NCI-H510A treated with DMSO at 0.1 percent for 48 hours (cell line): ENCODE measurements around the gene IFNA2.
"Not testable (repeated sequence)": the region's sequence is repeated elsewhere in the genome, so short reads cannot be mapped to it uniquely, and the experiment has no call there.

ENCODE experiments used
- DNase-seq: peaks from one replicate; lab custom pipeline; 2025; lab: John Stamatoyannopoulos, UW

The IFNA2 gene

DNA sequence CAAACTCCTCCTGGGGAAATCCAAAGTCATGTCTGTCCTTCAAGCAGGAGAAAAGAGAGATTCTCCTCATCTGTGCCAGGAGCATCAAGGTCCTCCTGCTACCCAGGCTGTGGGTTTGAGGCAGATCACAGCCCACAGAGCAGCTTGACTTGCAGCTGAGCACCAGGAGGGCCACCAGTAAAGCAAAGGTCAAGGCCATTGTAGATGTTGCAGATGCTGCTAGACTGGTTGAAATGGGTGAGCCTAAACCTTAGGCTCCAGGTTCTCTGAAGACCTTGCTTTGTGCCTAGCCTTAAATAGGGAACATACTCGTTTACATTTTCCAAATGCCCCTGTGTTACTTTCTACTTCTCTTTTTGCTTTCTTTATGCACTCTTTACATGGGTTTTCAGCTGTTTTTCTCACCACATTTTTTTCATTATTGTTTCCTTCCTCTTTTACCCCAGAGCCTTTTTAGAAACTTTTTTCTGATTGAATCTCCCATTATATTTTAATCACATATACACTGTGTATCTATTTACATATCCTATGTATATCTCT lies at the start of gene IFNA2:
TSS of gene IFNA2 (minus strand) at position 268 of the 540 bp plus-strand sequence. CDS start at position 199, 69 bp downstream.
- DNase-seq = no peak

GRCh38 chr9:21435015-21435383 lies 49.8 kb upstream of the IFNA2 start:
- not testable (repeated sequence) for DNase-seq

DNA sequence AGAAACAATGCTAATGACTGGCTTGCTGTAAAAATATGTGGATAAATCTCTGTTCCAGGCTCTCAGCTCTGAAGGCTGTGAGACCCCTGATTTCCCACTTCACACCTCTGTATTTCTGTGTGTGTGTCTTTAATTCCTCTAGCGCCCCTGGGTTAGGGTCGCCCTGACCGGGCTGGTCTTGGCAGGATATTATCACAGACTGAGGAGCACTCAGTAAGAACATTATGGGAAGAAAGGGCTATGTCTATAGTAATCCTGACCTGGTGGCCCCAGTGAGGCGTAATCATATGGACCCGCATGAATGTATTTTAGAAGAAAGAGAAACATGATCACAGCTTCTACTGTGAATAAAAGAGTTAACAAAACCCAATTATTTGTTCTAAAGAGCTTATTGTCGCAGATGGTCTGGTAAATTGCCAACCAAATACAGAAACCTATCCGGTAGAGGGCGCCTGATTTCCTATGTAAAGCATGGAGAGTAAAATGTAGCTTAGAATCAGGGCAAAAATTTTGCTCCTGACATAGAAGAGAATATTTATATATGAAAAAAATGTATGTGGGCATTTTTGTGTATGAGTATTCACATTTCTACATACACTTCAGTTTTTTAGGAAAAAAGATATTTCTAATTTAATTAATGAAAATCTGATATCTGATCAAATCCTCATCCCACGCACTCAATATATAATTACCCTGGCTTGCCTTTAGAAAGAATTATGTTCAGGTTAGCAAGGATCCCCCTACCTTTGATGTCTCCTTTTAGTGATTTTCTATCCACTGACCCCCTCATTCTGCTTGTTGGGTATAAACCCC lies 49.2 kb upstream of the IFNA2 start:
- DNase-seq = peak; percentile 2

DNA sequence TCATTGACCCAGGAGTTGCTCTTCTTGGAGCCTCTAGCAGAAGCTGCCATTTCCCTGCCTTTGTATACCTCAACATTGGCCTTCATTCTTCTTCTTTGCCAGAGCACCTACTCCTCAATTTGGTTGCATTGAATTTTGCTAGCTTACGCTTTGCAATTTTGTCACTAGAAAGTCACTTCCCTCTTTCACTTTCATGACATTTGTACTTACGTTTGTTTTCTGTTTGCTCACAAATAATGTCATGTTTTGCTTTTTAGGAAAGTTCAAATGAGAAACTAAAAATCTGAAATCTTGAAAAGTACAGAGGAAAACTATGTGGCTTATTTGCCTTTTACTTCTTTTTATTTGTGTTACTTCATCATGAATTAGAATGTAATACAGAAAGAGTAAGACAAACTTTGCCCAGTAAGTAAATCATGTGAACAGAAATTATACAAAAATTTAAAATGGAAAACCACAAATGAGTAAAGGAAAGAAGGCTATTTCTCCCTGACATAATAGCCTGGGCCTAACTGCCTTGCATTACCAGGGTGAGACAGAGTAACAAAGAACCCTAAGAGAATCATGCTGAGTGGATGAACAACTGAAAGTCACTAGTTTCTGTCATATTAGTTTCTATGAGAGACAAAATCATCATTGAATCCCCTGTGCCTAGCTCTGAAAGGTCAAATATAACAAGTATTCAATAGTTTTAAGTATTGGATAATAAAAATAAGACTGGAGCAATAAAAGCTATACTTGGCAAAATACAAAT lies 47.7 kb upstream of the IFNA2 start:
- no peak for DNase-seq

DNA sequence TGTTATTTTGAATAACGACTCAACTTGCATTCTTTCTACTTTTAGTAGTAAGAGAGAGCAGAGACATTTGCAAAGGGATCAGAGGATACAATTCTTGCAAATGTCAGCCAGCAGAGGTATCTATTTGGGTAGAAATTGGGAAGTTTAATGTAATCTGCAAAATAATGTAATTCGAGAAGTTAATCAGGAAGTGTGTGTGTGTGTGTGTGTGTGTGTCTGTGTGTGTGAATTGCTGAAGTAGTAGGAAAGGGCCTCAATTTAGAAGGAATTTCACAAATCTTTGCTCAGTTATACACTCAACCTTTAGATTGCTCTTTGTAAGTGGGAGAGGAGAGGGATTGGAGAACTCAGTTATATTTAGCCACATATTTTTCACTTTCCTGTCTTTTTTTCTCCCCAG lies 44.0 kb upstream of the IFNA2 start:
- no peak for DNase-seq

DNA sequence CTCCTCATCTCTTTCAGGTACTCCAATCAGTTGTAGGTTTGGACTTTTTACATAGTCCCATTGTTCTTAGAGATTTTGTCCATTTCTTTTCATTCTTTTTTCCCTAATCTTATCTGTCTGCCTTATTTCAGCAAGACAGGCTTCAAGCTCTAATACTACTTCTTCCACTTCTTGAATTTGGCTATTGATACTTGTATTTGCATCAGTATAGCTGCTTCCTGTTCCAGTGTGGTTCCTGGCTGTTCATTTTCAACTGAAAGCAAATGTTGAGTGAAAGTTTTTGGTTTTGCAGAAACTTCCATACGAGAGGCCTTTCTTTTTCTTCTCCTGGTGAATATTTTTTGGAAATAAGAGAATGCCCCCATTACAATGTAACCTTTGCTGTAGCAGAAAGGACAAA lies 43.0 kb upstream of the IFNA2 start:
- DNase-seq = no peak

DNA sequence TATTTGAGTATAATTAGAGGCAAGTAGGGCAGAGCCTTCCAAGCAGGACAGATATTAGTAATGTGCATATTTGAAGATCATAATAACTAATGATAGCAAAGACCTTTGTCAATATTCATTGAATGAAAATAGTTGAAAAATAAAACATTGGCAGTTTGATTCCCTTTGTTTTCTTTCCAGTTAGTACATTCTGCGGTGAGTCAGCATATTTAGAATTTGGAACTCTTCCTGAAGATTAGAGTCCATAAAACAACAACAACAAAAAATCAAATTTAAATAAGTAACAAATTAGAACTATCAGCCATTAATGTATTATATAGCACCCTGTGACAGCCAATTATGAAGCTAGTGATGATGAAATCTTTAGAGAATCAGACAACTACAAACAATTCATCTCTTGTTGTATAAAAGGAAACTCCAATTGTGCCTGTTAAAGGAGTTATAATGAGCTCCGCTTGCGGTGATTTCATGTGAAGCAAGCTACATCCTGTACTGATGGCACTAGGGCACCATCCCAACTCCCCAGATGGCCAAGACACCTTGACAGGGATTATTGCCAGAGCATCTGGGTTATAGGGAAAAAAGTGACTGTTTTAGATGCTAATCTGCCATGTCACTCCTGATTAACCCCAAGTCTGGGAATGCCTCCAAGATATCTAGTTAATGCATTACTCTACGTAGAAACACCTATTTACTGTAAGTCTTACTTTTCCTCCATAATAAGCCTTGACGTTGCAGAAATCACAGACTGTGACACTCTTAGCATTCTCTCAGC lies 30.5 kb upstream of the IFNA2 start:
- DNase-seq = no peak

- DNase-seq = no peak
Observed at GRCh38 chr9:21414220-21414940, 29.2 kb upstream of the IFNA2 start.

DNA sequence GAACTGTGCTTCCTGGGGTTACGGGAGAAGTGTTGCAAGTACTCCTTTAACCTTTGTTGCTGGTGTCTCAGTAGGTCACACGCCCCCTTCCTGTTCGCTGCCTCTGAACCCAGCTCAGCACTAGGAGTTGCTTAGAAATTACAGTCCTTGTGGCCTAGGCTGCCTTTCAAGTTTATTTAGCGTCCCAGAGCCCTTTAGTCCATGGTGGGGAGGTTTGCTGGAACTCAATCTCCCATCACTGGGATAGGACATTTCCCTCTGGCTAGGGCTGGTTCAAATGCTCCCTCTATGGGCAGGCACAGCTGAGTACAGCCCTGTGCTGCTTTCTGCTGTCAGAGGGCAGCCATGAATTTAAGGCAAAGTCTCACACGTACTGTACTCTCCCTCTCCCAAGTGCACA lies 28.4 kb upstream of the IFNA2 start:
- DNase-seq = no peak

DNA sequence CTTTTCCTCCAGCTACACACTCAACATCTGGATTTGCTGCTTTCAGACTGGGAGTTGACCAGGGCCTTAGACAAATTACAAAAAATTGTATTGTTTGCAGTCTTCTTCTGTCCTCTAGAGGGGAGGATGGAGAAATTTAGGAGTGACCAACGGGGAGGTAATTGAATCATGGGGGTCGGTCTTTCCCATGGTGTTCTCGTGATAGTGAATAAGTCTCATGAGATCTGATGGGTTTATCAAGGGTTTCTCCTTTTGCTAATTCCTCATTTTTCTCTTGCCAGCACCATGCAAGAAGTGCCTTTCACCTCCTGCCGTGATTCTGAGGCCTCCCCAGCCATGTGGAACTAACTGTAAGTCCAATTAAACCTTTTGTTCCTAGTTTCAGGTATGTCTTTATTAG lies 28.0 kb upstream of the IFNA2 start:
- DNase-seq = no peak

DNA sequence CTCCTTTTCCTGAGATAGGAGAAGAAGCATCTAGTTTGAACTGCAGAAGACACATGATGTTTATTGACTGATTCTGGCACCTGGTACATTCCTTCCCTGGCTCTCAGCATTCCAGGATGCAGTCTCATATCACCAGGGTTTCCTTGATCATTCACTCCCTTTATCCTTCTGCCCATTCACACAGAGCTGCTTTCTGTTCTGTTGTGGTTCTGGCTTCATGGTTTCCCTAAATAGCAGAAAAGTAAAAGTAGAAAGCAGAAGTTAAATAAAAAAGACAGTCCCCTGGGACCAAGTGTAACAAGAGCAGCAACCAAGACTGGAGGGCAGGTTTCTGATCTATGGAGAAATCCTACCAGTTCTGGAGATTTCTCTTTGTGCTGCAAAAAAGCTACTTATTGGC lies 26.9 kb upstream of the IFNA2 start:
- DNase-seq = no peak

GRCh38 chr9:21408817-21409216 lies 23.6 kb upstream of the IFNA2 start, which contains the start of gene IFNA8:
Gene IFNA8 (plus strand): TSS chr9:21409117. CDS start chr9:21409177, 60 bp downstream.
- no peak for DNase-seq

DNA sequence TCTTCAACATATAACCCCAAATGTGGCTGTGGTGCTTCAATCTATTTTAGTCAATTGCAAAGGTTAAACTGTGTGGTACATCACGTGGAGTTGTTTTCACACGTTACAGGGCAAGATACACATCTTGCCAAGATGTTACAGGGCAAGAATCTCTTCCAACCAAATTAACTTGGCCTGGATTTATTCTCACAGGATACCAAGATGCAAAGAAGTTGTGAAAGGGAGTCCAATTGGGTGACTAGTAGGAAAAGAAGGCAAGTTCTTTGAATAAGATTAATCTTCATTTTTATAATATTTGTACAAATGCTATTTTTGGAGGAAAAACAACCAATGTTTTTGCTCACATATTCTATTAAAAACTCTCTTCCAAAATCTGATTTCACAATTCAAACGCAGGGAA lies 18.9 kb upstream of the IFNA2 start:
- no peak for DNase-seq

DNA sequence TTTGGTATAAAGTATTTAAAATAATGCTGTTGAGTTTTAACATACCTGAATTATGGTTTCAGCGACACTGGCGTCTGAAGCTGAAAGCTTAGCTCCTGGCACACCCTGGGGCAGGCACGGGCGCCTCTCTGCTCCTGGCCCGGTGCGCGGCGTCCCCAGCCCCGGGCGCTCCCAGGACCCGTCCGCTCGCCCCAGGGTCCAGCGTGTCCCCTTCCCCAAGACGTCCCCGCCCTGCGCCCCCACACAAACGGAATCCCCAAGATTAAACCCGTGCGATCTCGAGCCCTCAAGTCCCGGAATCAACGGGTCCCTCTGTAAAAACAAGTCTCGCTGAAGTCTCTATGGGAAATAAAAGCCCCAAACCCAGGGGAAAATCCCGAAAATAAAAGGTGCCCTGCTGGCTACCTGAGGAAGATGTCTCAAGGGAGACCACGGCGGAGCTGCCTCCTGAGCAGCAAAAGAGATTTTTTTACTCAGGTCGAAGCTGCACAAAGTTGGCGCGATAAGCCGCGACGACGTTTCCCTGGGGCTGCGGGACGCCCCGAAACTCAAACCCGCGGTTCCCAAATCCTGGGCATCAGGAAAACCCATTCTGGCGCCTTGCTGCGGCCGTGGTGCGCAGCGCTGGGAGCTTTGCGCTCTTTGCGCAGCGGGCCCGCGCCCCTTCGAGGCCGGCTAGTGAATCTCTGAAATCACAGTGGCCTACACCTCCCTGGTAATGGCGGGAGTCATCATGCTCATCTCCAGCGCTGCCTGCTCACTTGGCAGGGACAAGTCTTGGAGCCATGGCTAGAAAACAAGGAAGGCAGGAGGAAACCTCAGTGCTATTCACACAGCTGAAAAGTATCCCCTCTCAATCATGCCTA lies 17.4 kb upstream of the IFNA2 start:
- DNase-seq = no peak

DNA sequence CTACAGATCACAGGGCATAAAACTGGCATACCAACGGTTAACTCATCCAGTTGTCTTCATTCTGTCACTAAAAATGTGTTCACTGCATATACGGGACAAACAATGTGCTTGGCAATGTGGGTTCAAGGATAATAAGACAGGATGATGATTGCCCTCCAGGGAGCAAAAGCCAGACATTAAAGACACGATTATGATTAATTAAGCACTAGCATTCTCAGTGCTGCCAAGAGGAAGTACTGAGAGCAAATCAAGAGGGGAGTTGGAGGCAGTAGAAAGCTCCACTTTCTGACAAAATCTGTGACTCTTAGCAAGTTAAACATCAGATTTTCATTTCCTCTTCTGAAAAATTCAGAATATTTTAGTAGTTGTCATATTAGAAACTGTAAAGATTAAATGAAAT lies 14.8 kb upstream of the IFNA2 start:
- DNase-seq = no peak

DNA sequence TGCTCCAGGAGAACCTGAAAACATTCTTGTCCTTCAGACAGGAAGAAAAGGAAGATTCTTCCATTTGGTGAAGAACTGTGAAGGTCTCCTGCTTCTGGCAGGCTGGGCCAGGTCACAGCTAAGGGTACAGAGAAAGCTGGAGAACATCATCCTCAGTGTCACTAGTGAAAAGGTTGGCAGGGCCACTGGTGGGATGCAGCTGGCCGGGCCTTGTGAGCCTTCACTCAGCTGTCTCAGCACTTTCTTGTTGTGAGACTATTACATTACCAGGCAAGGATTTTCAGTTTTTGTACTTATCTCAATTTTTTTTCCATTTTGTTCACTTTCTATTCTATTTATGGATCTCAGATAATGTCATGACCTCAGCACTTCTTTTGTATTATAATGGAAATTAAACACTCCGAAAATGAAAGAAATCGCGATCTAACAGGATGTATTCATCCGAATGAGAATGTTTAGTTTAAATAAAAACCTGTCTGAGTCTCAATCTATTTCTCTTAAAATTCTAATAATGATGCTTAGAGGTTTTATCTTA lies 13.8 kb upstream of the IFNA2 start:
- DNase-seq = no peak

- DNase-seq = no peak
Observed at GRCh38 chr9:21395778-21396717, 10.8 kb upstream of the IFNA2 start.

DNA sequence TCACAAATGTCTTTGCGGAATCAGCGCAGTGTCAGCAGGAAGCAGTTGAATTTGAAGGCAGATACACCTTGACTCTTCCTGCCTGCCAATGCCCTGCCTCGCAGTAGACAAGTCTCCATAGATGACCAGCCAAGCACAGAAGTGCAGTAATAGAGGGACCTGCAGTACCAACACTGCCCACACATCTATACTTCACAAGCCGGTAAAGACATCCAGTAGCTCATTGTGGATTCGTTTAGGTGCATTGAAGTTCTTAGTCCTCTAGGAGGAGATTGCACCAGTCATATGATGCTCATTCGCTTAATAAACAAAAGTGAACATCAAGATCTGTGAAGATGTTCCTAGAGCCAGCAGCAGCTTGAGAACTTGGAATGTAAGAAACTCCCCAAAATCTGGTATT lies 7.1 kb upstream of the IFNA2 start:
- no peak for DNase-seq

DNA sequence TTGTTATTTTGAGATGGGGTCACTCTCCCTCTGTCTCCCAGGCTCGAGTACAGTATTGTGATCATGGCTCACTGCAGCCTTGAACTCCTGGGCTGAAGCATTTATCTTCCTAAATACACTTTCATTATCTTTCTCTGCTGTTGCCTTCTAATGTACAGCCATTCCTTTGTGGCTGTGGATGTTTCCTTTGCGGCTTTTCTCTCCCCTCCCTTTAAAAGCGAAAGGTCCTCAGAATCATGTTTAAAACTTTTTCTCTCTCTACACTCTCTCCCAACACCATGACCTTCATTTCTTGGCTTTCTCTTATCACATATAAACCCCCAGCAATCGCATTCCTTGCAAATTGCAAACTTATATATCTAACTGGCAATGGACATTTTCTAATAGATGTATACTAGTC lies 1.6 kb downstream of the IFNA2 start:
- no peak for DNase-seq
